ENCODE measurements around the gene SV2A.

Gene SV2A

DNA sequence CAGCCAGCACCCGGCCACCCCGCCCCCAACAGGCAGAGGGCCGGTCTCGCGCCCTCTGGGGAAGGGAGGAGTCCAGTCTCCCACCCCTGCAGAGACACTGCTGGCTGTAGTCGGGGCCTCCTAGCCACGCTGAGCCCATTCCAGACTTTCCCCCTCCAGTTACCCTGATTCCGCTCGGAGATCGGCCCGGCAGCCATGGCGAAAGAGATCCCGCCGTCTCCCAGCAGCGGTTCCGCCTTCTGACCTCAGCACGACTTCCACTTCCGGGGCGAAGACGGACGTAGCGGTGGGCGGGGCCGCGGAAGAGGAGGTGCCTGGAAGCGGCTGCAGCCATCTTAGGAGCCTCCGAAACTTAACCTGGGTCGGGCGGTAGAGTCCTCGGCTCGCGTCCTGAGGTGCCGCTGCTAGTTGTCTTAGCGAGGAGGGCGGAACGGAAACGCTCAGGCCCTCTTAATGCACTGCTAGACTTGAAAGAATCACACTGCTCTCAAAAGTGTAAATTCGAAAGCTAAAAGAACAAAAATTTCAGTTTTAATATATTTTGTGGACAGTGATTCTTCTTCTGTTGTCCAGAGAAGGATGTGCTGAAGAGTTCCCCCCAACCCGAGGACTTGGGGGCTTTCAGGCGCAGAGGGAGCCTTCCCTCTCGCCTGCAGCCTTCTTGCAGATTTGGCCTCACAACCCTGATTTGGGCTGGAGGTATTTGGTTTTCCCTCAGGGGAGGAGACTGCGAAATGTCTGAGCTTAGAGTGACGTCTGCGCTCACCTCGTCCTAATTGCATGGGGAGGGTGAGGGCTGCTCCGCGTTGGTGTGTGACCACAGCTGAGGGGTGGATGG is 10.1 kb upstream of the SV2A start, which contains the start of gene SF3B4:
TSS of gene SF3B4 (minus strand) at position 241 of the 838 bp plus-strand sequence. CDS start at position 197, 44 bp downstream.
- H3K27ac ChIP-seq, result peak within 1 kb of the TSS; percentile 94
- no peaks in the 10 kb centered on the region for H3K9me3 ChIP-seq
- H3K4me1 ChIP-seq (ENCODE audit: control insufficient read depth in 1 of 2, insufficient read depth in 1 of 2, low read depth in 1 of 2, low read length in 1 of 2), result peaks cover 18 to 23% of the 10 kb centered on the region in 2 experiments
- peaks cover 40% of the 10 kb centered on the region for H3K36me3 ChIP-seq
- peak within 1 kb of the TSS; percentile 71 to 82 for H3K4me3 ChIP-seq (ENCODE audit: low read depth in 1 of 2, low read length in 1 of 2)
- H3K27me3 ChIP-seq, result no peaks in the 10 kb centered on the region
- TF ChIP-seq, protein P1, sequence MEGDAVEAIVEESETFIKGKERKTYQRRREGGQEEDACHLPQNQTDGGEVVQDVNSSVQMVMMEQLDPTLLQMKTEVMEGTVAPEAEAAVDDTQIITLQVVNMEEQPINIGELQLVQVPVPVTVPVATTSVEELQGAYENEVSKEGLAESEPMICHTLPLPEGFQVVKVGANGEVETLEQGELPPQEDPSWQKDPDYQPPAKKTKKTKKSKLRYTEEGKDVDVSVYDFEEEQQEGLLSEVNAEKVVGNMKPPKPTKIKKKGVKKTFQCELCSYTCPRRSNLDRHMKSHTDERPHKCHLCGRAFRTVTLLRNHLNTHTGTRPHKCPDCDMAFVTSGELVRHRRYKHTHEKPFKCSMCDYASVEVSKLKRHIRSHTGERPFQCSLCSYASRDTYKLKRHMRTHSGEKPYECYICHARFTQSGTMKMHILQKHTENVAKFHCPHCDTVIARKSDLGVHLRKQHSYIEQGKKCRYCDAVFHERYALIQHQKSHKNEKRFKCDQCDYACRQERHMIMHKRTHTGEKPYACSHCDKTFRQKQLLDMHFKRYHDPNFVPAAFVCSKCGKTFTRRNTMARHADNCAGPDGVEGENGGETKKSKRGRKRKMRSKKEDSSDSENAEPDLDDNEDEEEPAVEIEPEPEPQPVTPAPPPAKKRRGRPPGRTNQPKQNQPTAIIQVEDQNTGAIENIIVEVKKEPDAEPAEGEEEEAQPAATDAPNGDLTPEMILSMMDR (IDR thresholded peaks at IDR 0.05), result peak; percentile 16

DNA sequence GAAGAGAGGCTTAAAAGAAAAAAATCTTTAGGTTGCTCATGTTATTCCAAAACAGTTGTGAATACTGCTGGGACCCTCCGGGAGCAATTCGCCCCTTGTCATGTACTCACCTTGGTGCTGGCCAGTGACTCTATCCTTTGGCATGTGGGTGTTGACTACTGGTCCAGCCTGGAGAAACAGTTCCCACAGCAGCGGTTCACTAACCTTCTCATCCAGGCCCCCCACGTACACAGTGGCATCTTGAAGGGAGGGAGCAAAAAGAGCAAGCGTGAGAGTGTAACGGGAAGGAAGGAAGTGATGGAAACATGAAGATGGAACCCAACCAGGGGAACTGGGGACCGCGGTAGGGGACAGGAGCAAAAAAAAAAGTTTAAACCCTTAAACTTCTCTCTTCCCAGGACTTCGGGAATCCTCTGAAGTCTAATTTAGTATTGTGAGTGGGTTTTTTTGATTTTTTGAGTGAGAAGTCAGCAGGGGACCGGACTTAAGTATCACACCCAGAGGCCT is 9.5 kb upstream of the SV2A start:
- TF ChIP-seq, protein P1 (IDR thresholded peaks at IDR 0.05), result no peak
- H3K4me1 ChIP-seq (ENCODE audit: control insufficient read depth in 1 of 2, insufficient read depth in 1 of 2, low read depth in 1 of 2, low read length in 1 of 2), result peaks cover 18 to 23% of the 10 kb centered on the region in 2 experiments
- peaks cover 46% of the 10 kb centered on the region for H3K36me3 ChIP-seq
- H3K9me3 ChIP-seq, result no peaks in the 10 kb centered on the region
- no peaks in the 10 kb centered on the region for H3K27me3 ChIP-seq
- H3K4me3 ChIP-seq (ENCODE audit: low read depth in 1 of 2, low read length in 1 of 2), result peak overlapping the region; percentile 71 to 82
- peak overlapping the region; percentile 94 for H3K27ac ChIP-seq

DNA sequence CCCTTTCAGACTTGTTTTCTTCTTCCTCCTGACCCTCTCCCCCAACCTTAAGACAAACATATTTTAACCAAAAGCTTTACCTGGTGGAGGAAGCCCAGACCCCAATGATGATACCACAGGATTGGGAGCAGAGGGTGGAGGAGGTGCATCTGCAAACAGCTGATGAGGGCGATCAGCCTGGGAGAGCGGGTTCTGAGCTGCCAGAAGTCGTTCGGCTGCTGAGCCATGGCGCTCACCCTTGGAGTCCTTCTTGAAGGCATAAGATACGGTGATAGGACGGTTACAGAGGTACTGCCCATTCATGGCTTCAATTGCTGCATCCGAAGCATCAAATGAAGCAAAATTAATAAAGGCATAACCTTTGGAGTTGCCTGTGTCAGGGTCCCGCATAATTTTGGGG is 8.7 kb upstream of the SV2A start:
- no peaks in the 10 kb centered on the region for H3K9me3 ChIP-seq
- no peak overlapping the region for H3K27ac ChIP-seq
- peak overlapping the region in 1 of 2 experiments; percentile 82 for H3K4me3 ChIP-seq (ENCODE audit: low read depth in 1 of 2, low read length in 1 of 2)
- TF ChIP-seq, protein P1 (IDR thresholded peaks at IDR 0.05), result no peak
- H3K27me3 ChIP-seq, result no peaks in the 10 kb centered on the region
- H3K36me3 ChIP-seq, result peaks cover 51% of the 10 kb centered on the region
- H3K4me1 ChIP-seq (ENCODE audit: control insufficient read depth in 1 of 2, insufficient read depth in 1 of 2, low read depth in 1 of 2, low read length in 1 of 2), result peaks cover 18 to 23% of the 10 kb centered on the region in 2 experiments

DNA sequence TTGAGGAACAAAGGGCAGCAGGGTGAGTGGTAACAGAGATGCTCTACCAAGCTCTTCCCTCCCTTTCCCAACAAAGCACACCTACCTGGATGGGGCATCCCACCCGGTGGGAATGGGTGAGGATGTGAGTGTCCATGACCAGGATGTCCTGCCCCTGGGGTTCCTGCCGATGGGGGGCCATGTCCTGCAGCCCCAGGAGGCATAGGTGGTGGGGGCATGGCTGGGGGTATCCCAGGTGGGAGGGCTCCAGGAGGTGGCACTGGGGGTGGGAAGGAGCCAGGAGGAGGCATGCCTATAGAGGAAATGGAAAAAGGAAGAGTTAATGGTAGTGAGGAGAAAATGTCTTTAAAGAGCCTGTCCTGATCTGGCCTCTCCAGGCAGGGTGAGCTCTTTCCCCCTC is 8.1 kb upstream of the SV2A start:
- Histone ChIP-seq H3K4me1 (ENCODE audit: control insufficient read depth in 1 of 2, insufficient read depth in 1 of 2, low read depth in 1 of 2, low read length in 1 of 2) (peaks cover 18 to 23% of the 10 kb centered on the region in 2 experiments), H3K4me3 (ENCODE audit: low read depth in 1 of 2, low read length in 1 of 2) (no peak overlapping the region), H3K36me3 (peaks cover 53% of the 10 kb centered on the region), H3K27me3 (no peaks in the 10 kb centered on the region), H3K9me3 (no peaks in the 10 kb centered on the region), H3K27ac (no peak overlapping the region)
- TF ChIP-seq, protein P1 (IDR thresholded peaks at IDR 0.05), result no peak

DNA sequence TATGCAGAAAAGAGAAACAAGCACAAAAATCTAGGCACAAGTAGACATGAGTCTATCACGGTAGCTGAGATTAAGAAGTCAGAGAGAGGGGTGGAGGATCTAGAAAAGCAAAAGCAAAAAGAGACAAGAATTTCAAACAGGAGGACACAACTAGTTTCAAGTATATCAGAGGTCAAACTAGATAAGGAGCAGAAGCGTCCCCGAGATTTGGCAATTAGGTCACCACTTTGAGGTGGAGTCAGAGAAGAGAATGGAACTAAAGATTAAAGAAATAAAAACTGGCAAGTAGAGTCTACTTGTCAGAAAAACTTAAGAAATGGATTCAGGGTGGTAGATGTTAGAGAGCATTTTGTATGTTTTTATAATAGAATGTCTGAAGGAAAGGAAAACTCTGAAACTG is 7.7 kb upstream of the SV2A start:
- Histone ChIP-seq H3K36me3 (peaks cover 53% of the 10 kb centered on the region), H3K27me3 (no peaks in the 10 kb centered on the region), H3K4me3 (ENCODE audit: low read depth in 1 of 2, low read length in 1 of 2) (no peak overlapping the region), H3K9me3 (no peaks in the 10 kb centered on the region), H3K27ac (no peak overlapping the region), H3K4me1 (ENCODE audit: control insufficient read depth in 1 of 2, insufficient read depth in 1 of 2, low read depth in 1 of 2, low read length in 1 of 2) (peaks cover 18 to 23% of the 10 kb centered on the region in 2 experiments)
- TF ChIP-seq, protein P1 (IDR thresholded peaks at IDR 0.05), result no peak

Data from neutrophil (primary cell).